Measurements from ENCODE around the gene KRTAP13-4. TPM values are rescaled to one million over a fixed set of nuclear protein-coding genes. Genes with fewer than 3 reads are reported as not detected.

Gene KRTAP13-4, protein sequence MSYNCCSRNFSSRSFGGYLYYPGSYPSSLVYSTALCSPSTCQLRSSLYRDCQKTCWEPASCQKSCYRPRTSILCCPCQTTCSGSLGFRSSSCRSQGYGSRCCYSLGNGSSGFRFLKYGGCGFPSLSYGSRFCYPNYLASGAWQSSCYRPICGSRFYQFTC
- total RNA-seq: not detected

DNA sequence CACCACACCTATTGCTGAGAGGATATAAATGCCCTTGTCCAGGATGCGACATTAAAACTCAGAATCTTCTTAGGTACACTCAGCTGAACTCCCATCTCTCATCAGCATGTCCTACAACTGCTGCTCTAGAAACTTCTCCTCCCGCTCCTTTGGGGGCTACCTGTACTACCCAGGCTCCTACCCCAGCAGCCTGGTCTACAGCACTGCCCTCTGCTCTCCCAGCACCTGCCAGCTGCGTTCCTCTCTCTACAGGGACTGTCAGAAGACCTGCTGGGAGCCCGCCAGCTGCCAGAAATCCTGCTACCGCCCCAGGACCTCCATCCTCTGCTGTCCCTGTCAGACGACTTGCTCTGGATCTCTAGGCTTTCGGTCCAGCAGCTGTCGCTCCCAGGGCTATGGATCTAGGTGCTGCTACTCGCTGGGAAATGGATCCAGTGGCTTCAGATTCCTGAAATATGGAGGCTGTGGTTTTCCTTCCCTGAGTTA lies at the start of gene KRTAP13-4:
Gene KRTAP13-4 (plus strand): TSS at position 51 of the 486 bp plus-strand sequence. CDS start 56 bp downstream, at position 107.
- DNase-seq: no peak

DNA sequence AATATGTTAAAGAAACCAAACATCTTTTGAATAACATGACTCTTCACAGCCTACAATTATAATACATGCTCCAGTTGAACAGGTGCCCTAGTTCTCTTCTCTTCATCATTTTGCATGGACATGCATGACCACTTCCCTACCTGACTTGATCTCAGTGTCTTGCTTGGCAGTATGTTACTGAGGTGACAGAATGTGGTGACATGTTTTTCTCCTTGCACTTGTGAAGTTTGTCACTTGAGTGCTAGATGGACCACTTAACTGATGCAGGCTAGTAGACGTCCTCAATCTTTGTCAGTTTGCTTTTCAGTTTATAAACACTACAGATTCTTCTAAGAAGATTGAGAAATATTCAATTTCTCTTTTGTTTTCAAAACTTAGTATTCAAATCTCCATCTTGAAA lies 47.8 kb upstream of the KRTAP13-4 start:
- DNase-seq: no peak

DNA sequence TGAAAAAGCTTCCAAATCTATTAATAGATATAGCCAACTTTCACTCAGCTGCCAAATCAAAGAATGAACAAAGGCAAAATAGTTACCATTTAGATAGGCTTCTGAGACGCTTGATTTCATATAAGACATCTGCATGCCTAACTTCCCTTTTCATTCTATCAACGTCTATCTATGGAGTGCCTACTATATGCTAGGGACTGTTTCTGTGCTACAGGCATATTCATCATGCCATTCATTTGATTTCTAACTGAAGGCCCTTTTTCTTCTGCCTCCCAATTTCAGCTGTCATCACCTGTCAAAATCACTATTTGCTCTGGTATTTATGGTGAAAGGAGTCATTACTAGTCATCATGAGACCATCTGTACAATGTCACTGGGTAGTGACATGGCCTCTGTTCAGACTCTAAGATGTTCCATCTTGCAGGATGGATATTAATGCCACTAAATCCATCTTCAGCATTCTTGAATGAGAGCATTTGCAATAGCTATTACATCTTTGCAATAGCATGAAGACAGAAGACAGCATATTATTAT lies 38.5 kb upstream of the KRTAP13-4 start:
- no peak for DNase-seq

DNA sequence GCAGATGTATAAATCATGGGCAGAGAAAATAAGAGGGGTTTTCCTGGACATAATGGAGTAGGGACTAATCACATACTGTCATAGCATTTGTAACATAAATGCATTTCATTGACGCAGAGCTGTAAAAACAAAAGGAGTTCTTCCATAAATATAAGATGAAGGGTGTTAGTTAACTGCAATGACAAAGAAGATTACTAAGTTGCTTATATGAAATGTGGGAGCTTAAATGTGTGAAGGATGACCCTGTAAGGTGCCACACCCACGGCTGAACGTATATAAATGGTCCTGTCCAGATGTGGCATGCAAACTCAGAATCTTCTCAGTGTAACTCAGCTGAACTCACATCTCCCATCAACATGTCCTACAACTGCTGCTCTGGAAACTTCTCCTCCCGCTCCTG lies 34.3 kb upstream of the KRTAP13-4 start, which contains the start of gene KRTAP13-1:
Gene KRTAP13-1 (plus strand): TSS at position 301 of the 400 bp plus-strand sequence. CDS start 56 bp downstream, at position 357.
- no peak for DNase-seq

DNA sequence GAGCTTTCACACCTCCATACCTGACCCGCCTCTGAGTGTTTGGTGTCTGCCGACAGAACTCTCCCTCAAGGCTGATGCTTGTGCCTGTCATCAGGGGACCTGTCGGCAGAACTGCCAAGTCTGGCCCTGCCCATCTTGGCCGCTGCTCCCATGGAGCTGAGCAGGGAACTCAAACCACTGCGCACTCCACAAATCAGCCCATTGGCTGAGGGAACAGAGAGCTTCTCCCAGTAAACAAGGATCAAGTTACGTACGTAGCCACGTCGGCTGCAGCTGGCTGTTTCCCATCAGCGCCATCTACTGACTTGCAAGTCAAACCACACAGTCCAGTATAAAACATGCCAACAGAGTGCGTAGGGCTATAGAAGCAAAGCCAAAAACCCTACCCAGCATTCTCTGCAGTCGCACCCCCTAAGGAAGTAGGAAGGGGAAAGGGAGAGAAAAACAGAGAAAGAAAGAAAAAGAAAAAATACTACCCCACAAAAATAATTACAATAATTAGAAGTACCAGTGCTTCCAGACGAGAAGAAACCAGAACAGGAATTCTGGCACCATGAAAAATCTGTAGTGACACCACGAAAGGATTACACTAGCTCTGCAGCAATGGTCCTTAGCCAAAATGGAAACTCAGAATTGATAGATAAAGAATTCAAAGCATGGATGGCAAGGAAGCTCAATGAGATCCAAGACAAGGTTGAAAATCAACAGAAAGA lies 21.1 kb upstream of the KRTAP13-4 start:
- DNase-seq: no peak

DNA sequence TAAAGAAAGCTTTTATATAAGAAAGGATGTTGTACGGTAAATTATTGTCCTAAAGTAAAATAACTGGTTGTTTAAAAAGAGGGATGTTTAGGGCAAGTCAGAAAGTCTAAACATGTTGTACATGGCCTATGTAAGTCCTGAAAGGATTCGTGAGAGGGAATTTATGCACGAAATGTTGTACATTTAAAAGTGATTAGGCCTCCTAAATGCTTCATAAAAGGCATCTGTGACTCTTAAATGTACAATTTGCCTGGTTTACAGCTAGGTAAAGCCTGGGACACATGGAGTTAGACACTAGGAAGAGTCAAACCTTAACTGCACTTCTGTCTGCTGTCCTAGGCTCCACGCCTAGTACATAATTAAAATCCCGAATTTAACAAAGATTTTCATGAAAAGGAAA lies 14.0 kb upstream of the KRTAP13-4 start:
- no peak for DNase-seq

DNA sequence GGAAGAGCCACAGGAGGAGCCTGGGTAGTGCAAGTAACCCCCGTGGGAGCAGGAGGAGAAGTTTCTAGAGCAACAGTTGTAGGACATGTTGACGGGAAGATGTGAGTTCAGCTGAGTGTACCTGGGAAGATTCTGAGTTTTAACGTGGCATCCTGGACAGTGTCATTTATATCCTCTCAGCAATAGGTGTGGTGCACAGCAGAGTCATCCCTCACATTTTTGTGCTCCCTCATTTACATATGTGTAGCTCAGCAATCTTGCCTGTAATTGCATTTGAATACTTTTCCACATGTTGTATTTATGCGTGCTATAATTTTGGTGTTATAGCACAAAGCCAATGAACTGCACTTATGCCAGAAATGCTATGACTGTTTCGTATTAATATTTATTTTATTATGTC lies 4.2 kb upstream of the KRTAP13-4 start, which contains the start of gene KRTAP13-3:
Gene KRTAP13-3 (minus strand): TSS at position 101 of the 400 bp plus-strand sequence. CDS start 14 bp downstream, at position 87.
- DNase-seq: no peak

DNA sequence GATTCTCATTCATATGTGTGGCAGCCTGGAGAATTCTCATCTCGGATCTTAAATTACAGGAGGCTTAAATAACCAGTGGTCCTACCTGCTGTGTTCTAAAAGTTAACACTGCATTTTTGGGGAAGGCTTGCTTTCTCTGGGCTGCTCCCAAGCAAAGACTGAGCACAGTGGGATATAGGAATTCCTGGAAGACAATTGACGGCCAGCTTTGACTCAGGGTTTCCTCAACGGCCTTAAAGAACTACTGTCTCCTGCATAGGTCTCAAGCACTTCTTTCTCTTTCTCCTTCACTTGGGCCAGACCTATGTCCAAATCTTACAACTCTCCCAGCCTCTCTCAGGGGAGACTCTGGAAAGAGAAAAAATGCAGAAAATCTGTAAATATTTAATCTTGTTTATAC lies 3.3 kb upstream of the KRTAP13-4 start:
- DNase-seq: no peak

DNA sequence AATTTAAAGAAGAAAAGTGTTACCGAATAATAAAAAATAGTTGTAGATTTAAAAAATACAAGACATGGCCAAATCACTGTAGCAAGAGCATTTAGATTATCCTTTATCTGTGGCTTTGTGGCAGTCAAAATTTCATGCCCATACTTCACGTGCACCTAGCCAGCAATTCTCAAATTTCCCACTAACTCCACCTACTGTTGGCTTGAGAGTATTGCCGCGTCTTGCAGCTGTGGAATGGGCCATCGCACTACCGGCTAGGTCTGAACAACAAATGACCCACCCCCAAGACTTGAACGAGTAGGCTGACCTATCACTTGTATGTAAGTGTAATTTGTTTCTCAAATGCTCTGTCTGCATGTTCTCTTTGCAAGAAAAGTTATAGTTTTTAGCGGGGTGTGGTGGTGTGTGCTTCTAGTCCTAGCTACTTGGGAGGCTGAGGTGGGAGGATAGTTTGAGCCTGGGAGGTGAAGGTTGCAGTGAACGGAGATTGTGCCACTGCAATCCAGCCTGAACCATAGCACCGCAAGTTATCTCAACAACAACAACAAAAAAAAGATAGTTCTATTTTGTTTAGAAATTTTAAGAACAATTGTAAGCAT lies 4.1 kb downstream of the KRTAP13-4 start:
- DNase-seq: no peak

DNA sequence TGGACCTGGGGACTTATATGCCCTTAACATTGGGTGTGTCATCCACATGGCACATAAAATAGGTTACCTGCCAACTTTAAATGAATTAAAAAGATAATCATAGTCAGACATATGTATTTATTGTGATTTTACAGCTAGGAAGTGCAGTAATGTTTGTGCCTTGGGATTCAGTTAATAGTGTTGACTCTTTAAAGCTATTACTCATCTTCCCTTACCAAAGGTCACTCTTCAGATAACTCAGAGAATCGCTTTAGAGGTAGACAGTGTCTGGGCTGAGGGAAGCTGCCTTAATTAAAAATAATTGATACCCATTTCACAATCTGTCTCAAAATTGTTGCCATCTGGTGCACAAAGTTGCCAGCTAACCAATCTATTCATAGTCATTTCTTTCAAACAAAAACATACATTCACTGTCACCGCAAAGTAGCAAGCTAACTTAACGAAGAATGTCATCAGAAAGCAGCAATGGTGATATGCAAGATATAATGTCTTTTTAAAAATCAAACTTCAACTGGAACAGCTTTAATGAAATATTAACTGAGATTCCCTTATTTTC lies 7.1 kb downstream of the KRTAP13-4 start:
- DNase-seq: no peak

DNA sequence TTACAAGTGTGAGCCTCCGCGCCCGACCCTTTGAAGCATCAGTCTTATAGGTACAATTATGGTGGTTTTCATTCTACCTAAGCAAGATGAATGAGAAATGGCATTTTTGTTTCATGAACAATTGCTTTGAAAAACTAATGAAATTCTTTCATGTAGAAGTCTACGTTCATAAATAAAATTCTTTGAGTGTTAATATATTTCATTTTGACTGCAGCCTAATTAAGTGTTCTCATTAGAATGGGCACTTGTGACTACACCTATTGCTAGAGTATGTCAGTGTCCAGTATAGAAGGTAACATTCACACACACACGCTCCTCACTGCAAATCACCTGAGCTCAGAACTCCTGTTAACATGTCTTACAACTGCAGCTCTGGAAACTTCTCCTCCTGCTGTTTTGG lies 10.0 kb downstream of the KRTAP13-4 start, which contains the start of gene KRTAP15-1:
Gene KRTAP15-1 (plus strand): TSS at position 301 of the 400 bp plus-strand sequence. CDS start 53 bp downstream, at position 354.
- no peak for DNase-seq

DNA sequence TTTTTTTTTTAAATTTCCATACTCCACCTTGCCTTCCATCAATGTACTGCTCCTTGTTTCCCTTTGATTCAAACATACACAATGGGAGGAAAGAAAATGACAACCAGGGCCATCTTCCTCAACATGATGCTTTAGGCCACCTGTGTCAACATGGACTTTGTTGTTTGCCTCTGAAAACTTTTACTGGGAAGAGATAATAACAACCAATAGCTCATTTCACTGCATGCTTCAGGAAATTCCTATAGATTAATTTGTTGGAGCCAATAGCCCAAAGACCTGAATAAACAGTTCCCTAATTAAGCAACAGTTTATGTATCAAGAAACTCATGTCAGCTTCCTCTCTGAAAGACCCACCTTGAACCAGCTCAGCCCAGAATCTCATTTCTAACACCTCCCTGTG lies 13.2 kb downstream of the KRTAP13-4 start:
- DNase-seq: no peak

DNA sequence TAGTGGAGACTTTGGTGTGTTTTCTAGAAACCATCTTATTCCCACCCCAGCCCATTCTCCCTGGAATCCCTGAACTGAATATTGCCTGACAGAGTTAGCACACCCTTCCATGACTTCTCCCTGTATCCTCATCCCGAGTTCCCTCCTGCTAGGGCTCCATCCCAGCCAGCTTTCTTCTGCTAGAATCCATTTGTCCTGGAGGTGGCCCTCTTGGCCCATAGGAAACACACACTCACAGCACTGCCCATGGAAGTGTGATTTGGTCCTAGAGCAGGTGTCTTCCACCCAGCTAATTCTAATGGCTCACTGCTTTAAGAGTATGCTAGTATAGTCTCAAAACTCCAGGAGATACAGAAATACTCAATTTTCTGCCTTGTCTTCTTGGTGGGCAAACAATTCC lies 14.2 kb downstream of the KRTAP13-4 start:
- DNase-seq: no peak

DNA sequence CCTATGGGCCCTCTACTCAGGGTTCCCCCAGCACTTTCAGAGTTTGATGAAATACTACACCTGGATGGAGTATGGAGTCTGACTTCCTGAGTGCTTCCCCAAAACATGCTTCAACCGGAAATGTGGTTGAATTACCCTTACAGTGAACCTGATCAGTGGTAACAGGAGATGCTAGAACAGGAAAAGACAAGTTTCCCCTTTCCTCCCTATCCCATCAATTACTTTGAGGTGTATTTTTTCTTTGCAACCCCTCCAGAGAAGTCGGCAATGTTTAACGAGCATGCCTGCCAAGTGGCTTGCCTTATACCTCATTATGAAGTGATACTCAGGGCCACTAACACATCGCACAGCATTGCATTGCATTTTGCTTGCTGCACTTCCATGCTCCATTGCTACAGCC lies 17.0 kb downstream of the KRTAP13-4 start:
- DNase-seq: no peak

DNA sequence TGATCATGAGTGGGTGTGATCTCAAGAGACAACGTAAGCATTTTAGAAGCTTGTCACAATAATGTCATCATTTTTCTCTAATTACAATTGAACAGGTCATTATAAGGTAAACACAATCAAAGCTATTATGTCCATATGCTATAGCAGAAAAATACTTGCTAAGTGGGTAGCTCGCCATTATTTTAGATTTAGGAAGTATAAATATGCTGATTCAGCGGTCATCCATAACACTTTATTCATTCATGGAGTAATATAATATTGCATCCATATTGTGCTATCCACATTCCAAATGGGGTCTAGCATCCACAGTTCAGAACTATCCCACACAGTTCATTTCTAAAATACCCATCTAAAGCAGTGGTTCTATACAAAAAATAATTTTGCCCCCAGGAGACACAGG lies 18.5 kb downstream of the KRTAP13-4 start:
- DNase-seq: no peak

DNA sequence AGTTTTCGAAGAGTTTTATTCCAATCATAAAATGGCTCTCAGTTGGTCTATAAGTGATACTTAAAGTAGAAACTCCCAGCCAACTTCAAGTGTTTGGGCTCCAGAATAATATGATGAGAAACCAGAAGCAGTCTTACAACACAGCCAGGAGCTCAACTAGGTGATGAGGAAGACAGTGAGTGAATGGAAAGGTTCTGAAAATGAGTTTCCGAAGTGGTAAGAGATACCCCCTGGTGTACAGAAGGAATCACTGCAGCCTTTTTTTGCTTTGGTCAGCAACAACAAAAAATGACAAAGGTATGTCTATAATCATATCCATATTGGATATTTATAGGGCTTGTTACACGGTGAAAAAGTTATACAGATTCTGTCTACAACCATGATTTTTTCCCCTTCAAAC lies 33.7 kb downstream of the KRTAP13-4 start:
- no peak for DNase-seq

DNA sequence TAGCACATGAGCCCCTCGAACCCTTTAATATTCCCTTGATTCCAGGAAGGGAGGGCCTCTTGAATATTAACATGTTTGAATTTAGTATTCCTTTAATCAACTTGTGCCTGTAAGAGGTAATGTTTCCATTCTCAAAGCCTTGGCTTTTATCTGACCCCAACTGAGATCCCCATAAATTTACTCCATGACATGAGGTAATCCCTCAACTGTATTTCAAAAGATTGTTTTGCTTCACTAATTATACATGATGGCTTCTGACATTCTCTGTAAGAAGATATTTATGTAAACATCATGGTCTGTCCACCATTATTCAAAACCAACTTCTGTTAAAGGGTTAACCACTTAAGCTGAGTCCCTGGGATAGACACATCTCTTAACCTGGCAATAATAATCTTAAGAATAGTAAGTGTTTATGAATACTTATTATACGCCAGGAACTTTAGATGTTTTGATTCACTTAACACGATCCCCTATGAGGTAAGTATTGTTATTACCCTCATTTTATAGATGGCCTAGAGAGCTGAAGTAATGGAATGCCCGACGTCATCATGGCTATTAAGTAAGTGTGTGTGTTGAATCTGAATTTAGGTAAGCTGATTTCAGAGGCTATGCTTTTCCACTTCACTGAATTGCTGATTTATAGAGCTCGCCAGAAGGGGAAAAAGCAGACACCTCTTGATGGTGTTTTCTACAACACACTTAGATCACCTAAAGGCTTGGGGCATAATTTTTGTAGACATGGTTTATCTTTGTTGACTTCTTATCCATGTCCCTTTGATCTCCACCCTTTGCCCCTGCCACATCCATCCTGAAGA lies 39.1 kb downstream of the KRTAP13-4 start:
- DNase-seq: no peak

DNA sequence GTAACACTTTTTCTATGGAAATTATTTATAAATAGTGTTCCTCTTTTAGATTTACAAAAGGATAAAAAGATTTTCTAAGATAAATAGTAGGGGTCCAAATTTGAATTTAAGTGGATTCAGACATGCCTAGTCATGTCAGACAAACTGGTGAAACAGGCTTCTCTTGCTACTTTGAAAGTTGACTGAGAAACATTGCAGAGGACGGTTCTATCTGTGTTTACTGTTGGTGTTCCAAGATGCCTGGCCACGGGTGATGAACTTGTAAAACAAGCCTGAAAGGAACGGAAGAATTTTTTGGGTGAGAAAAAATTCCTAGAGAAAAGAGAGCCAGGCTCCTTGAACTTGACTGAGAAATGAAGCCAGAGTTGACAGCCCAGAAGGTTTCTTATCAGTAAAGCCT lies 48.0 kb downstream of the KRTAP13-4 start:
- no peak for DNase-seq

DNA sequence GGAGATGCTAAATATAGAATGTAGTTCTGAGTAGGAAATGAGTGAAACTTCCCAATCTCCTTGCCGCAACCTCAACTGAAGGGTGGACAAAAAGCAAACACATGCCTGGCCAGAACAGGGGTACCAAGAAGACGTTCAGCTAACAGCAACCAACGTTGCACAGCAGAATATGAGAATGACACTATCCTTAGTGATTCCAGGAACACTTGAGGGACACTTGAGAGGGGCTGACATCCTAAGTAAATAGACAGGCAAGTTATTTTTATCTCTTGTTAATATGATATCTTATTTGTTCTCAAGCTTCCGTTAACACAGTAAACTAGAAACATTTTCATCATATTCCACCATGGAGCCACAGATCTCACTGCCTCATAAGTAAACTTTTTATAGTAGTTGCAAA lies 49.2 kb downstream of the KRTAP13-4 start:
- DNase-seq: no peak

DNA sequence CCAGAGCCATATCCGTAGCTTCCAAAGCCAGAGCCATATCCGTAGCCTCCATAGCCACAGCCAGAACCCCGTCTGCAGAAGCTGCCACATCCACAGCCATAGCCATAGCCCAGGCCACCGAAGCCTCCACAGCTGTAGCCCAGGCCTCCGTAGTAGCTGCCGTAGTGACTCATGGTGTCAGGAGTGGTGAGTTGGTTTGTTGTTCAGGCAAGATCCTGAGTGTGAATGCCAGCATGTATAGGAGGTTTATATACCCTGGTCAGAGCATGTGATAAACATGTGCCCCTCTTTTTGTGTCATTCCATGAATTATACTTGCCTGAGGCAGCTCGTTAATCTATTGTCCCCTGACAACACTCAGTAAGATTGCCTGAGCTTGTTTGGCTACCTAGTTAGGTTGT lies 50.1 kb downstream of the KRTAP13-4 start, which contains the start of gene KRTAP19-1:
Gene KRTAP19-1 (minus strand): TSS at position 223 of the 400 bp plus-strand sequence. CDS start 50 bp downstream, at position 173.
- DNase-seq: no peak
